IPS-NIHi11 (cell line): ENCODE measurements around the gene MRPL39.
A peak's percentile ranks its signal among the peaks of the same experiment; 100 is the strongest.

Experiments used
- DNase-seq: peaks from one replicate; pipeline ENCODE4 v3.0.0; 2012; ENCODE audit warnings: mixed read lengths, low spot score

MRPL39 gene

DNA sequence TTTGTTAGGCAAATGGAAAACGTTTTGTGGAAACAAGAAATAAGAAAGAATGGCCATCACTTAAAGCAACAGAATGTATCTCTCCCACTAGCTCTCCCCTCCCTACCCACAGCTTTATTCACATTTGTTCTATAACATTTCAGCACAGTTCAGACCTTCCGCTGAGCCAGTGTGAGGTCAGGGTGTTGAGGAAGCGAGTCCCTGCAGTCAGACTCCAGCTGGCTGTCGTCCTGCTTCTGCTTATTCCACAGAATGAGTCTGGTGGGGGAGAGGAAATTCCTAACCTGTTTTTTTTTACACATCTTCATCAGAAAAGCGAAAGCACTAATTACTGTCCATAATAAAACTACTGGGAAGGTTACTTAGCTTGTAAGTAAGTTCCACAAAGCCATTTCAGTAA is 39.0 kb downstream of the MRPL39 start:
- no peak for DNase-seq

DNA sequence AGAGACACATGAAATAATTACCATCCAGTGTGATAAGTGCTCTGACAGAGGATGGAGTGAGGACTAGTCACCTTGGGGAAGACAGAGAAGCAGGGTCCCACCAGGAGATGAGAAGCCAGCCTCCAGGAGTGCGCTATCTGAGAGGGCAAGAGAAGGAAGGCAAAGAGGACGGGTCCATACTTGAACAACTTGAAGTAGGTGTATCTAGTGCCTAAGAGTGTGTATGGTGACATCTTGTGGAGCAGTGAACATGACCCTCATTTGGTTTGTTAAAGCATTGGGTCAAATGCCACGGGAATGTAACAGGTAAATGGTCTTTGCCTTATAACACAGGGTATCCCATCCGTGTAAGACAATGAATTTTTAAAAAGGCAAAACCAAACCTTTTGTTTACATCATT is 39.8 kb downstream of the MRPL39 start:
- no peak for DNase-seq

DNA sequence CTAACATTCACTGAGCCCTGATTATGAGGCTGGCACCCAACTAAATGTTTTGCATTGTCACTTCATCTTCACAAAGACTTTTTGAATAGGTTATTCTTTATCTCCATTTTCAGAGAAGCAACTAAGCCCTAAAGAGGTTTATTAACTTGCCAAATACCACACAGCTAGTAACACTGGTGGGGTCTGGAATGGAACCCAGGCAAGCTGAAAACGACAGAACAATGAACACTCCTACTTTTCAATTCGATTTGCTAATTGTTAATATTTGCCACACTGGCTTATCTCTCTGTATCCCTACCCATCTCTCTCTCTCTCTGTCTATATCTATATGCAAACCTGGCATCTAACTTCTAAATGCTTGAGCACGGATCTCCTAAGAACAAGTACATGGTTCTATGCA is 40.6 kb downstream of the MRPL39 start:
- no peak for DNase-seq

DNA sequence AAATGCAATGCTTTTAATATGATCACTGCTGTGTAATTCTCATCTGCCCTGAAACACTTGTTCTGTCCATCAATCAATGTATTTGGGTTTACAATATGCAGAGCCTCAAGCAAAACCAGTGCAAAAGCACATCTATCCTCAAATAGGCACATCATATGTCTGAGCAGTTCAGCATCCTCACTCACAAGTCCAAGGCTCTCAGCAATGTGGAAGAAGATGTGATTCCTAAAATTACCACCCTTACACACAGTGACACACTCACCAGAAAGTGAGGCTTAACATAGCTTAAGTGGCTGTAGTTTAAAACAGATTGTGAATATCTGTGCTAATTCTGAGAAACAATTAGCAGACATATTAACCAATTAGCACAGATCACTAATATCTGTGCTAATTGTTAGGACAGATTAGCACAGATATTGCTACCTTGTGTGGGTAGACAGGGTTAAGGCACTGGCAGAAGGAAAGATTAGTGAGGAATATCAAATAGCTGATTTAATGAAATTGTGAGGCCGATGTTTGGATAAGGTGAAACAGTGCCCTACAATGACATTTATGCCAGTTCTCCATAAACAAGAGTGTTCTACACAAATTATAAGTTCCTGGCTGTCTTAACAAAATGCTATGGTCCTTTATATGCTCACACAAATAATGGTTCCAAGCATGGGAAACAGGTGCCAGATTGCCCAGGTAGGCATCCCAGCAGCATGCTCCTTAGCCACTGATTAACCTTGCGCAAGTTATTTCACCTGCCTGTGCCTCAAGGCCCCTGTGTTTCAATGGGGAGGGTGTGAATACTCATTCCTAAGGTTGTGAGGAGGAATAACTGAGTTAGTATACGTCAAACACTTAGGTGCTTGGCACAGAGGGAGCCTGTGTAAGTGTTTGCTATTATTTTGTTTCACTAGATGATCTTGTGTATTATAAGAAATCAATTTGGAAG is 41.7 kb downstream of the MRPL39 start:
- DNase-seq: no peak

DNA sequence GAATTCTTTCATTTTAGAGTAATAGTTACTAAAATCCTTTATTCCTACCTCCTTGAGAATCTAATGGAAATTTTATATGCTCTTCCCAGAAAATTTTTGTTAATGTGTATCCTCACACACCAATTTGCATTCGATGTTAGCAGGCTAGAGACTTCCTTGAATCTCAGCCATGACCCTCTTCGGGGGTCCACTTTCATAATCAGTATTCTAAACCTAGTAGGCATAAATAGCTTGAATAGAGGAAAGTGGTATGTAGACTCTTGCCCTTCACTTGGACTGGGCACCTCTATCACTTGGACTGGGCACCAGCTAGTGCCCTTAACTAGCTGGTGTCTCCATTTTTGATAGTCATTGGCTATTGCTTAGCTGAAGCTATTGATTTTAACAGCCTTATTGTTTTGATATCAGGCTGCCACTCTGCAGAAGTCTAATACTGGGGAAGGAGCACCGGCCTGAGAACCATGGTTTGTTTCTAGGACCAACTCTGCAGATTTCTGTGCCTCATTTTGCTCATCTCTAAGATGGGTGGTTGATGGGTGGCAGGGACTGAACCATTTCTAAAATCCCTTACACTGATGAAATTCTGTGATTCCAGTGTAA is 42.8 kb downstream of the MRPL39 start:
- no peak for DNase-seq

DNA sequence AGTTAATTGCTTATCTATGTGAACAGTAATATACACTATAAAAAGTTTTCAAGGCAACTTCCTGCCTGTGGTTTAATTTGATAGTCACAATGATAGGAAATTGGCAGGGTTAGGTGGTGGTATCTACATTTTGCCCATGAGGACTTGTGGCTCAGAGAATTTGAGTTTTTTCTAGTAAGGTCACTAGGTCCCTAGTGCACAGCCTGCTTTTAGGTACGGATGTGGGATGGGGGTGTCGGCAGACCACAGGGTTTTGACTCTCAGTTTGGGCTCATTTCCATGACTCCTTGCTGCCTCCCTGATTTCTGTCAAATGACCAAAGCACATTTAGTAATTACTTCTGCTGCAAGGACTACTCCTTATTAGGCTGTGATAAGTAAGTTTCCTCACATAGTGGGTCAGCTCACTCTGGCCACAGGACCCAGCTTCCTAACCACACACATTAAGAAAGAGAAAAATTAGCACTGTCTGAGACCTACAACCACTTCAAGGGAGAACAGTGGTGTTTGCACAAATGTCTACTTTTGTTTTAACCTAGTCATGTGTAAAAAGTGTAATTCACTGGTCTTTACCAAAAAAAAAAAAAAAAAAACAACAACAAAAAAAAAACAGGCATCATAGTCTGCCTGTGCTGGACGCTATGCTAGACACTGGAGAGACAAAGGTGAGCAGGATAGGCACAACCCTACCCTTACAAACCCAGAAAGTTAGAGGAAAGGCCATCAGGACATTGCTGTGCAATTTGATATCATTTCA is 43.7 kb downstream of the MRPL39 start:
- DNase-seq: no peak

DNA sequence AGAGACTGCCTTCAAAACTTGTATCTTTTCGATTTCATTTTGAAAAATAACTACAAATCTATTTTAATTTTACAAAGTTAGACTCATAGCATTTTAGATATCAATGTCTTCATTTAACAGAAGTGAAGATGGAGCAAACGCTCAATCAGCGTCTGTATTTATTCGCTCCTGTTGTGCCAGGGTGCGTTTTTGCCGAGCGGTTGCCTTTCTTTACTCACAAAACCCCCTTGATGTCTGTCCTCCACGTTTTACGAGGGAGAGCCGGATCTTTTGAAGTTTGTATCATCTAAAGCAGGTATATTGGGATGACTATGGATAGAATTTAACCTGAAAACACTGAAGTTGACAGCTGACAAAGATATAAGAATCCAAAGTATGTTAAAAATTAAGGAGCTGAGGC is 44.6 kb downstream of the MRPL39 start:
- DNase-seq: no peak

DNA sequence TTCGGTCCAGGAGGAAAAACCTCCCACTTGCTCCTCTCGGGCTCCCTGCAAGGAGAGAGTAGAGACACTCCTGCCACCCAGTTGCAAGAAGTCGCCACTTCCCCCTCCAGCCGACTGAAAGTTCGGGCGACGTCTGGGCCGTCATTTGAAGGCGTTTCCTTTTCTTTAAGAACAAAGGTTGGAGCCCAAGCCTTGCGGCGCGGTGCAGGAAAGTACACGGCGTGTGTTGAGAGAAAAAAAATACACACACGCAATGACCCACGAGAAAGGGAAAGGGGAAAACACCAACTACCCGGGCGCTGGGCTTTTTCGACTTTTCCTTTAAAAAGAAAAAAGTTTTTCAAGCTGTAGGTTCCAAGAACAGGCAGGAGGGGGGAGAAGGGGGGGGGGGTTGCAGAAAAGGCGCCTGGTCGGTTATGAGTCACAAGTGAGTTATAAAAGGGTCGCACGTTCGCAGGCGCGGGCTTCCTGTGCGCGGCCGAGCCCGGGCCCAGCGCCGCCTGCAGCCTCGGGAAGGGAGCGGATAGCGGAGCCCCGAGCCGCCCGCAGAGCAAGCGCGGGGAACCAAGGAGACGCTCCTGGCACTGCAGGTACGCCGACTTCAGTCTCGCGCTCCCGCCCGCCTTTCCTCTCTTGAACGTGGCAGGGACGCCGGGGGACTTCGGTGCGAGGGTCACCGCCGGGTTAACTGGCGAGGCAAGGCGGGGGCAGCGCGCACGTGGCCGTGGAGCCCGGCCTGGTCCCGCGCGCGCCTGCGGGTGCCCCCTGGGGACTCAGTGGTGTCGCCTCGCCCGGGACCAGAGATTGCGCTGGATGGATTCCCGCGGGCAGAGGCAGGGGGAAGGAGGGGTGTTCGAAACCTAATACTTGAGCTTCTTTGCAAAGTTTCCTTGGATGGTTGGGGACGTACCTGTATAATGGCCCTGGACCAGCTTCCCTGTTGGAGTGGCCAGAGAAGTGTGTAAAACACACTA is 45.3 kb downstream of the MRPL39 start:
- DNase-seq: peak; percentile 81

DNA sequence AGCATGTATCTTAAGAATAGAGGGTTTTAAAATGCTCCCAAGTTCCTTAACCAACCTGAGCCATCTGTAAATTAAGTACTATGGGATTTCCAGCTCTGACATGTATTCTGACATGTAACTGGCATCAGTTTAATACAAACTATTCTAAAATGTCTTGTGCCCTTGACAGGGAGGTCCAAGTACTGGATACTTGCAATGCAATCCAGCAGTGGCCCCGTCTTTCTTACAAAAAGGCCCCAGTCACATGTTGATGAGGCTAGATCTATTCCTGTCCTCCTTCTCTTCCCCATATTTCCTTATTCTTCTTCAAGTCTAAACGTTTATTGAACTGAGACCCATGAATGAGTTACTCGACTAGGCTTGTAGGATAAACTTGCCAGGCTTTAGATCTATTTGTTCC is 46.4 kb downstream of the MRPL39 start:
- DNase-seq: no peak

DNA sequence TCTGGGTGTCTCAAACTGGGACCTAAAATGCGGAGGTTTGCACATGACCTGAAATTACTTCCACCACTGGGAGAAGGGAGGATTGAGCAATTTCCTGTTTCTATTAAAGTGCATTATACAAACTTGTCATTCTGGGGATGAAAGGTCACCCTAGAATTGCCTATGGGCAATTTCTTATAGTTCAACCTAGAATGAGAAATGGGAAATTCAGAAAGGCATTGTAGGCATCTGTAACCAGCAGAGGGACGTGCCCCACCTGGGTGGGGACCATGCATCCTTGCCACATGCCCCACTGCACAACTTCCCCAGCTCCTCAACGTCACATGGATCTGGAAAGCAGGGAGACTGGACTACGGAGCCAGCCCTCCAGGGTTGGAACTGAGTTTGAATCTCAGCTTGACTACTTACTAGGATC is 47.0 kb downstream of the MRPL39 start:
- no peak for DNase-seq

DNA sequence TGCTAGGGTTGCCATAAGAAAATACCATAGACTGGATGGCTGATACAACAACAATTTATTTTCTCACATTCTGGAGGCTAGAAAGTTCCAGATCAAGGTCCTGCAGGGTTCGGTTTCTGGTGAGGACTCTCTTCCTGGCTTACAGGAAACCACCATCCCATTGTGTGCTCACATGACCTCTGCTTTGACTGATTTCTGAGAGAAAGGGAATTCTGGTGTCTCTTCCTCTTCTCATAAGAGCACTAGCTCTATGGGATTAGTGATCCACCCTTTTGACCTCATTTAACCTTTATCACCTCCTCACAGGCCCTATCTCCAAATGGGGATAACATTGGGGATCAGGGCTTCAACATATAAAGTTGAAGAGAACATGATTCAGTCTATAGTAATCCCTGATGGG is 47.5 kb downstream of the MRPL39 start:
- DNase-seq: no peak

DNA sequence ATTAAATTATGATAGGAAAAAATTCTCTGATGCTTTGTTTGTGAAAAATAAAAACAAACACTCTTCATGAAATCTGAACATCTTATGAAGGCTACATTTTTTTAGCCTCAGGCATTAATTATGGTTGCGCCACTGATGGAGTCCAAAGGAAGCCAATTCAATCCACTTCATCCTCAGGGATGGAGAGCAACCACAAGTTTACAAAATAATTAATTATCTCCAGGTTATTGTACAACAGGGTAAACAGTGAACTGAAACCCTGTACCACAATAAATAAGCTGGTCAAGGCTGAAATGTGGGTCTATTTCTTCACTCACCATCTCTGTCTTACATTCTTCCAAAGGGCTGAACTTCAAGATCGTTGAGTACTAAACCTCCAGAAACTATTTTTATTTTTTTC is 49.2 kb downstream of the MRPL39 start:
- DNase-seq: no peak

DNA sequence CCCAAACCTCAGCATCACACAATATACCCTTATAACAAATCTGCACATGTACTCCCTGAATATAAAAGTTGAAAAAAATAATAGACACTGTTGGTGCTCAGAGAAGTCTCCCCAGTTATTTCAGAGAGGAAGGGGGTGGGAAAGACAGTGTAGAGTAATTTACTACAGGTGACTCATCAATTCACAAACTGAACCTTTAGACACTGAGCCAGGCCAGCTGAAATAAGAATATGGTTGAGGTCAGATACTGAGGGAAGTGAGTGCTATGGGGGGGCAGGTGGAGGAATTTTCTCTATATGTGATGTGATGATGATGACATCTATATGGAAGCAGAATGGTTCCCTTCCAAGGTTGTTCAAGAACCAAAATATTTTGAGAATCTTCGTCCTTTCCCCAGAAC is 50.1 kb downstream of the MRPL39 start:
- DNase-seq: no peak

DNA sequence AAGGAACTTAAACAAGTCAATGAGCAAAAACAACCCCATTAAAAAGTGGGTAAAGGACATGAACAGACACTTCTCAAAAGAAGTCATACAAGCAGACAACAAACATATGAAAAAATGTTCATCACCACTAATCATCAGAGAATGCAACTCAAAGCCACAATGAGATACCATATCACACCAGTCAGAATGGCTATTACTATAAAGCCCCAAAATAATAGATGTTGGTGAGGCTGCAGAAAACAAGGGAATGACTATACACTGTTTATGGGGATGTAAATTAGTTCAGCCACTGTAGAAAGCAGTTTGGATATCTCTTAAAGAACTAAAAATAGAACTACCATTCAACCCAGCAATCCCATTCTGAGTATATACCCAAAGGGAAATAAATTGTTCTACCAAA is 51.2 kb downstream of the MRPL39 start:
- DNase-seq: no peak

DNA sequence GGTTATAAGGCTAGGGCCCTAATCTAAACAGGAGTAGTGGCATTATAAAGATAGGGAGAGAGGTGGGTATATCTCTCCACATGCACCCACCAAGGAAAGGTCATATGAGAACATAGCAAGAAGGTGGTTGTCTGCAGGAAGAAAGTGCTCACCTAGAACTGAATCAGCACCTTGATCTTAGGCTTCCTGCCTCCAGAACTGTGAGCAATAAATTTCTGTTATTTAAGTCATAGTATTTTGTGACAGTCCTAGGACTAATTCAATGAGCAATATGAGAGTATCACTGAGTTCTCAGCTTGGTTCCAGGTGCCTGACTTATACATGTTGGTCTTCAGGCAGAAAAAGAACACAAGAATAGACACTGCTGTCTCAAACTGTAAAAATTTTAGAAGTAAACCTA is 51.8 kb downstream of the MRPL39 start:
- DNase-seq: no peak

DNA sequence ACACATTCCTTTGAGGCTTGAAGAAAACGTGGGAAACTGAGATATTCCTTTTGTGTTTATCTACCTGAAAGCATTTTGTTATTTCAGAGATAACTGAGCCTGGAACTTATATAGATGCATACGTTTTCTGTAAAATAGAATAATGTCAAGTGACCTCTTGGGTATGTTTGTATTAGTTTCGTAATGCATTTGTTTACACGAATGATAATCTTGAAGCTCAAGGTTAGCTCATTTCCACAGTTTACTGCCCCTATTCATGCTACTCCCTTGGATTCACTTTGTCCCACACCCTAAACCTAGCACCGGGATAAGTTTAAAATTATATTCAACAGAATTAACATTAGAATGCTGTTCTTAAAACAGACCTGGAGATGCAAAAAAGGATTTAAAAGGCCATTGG is 54.4 kb downstream of the MRPL39 start:
- no peak for DNase-seq

DNA sequence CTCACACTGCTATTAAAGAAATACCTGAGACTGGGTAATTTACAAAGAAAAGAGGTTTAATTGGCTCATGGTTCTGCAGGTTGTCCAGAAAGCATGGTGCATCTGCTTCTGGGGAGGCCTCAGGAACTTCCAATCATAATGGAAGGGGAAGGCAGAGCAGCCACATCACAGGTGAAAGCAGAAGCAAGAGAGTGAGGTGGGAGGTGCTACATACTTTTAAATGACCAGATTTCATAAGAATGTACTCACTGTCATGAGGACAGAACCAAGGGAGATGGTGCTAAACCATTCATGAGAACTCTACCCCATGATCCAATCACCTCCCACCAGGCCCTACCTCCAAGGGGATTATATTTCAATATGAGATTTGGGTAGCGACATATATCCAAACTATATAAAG is 55.7 kb downstream of the MRPL39 start:
- DNase-seq: no peak

DNA sequence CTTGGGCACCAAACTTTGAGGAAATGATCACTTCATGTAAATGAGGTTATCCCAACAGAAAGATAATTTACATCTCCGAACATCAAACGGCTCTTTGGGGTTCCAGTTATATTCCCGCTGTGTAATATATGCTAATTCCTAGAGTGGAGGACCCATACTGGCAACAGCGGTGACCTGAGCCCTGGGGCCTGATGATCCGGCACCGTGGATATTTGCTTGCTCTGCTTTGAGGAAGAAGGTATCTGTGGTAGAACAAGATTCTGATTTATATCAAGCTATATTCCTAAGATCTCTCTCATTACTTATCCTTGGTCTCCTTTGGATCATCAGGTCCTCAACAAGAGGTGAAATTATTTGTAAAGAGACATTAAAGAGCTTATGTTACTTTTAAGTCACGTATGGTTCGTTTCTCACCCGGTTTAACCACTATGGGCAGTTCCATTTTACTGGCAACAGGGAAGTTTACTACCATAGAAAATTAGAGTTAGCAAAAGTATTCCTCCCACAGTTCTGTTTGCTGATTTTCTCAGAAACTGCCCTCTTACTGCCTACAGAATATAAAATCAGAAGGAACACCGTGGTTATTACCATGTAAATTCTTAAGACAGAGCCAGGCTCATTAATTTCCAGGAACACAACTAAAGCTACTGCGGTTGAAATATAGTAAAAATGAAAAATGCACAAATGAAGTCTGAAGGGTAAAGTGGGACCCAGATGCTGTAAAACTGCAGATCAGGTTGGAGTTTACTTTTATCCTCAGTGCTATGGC is 56.7 kb downstream of the MRPL39 start:
- no peak for DNase-seq

DNA sequence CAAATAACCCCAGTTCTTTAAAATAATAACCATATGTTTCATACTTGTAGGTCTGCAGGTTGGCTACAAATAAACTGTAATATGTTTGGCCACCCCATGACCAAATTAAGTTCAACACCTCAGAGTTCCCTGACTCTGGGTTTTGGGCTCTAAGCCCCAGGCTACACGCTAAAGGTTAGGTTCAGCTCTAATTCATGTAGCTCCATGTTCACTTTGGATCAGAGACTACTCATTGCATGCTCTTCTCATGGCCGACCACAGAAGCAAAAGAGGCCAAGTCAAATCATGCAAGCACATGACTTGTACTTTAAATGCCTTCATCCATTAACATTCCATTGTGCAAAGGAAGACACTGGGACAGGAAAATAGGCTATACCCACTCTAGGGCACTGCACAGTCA is 66.2 kb downstream of the MRPL39 start:
- no peak for DNase-seq

DNA sequence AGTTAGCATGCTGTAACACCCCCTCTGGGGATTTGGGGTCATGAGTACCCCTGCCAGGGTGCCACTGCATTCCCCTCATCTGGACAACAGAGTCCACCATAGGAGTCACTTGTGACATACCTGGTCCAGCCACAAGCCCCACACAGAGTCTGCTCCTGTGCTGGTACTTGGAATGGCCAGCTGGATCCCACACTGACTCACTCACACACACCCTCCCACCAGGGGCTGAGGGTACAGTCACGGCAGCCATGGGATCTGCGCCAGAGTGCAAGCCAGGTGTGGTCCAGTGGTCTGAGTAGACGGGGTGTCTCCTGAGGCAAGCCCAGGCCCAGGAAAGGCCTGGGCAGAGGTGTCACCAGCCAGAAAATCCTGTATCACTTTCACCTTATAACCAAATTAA is 67.7 kb downstream of the MRPL39 start:
- no peak for DNase-seq

DNA sequence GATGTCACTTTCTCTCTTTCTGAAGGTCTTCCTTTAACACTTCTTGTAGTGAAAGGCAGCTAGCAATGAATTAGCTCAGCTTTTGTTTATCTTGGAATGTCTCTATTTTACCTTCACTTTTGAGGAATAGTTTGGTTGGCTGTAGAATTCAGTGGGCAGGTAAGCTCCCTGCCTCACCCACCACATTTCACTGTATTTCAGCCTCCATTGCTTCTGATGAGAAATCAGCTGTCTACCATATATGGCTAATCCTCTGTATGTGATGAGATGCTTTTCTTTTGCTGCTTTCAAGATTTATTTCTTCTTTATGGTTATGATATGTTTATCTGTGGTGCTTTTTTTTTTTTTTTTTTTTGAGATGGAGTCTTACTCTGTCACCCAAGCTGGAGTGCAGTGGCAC is 70.1 kb downstream of the MRPL39 start:
- no peak for DNase-seq
